Transverse colon (tissue), 4 donors: ENCODE data around the gene TBC1D16.

Experiments
- CTCF ChIP-seq, 5 experiments: fragments of 200-600 bp in 3 of 5; fragments of 450-650 bp in 2 of 5; sonication (generic) in 3 of 5; IDR thresholded peaks; 1 replicate in 2 of 5; 2 replicates in 3 of 5; pipeline ENCODE4 v1.5.1; 2016 to 2017; ENCODE audit warnings: antibody characterized with exemption in 5 of 5, inconsistent platforms in 3 of 5, mild to moderate bottlenecking in 2 of 5, moderate library complexity in 1 of 5
- POLR2AphosphoS5 ChIP-seq, 3 donors: sonication (generic); formaldehyde crosslinking; IDR thresholded peaks; one replicate each; pipeline ENCODE4 v1.6.1; 2016; ENCODE audit warnings: antibody characterized with exemption in 3 of 3

- TF ChIP-seq POLR2AphosphoS5 (IDR thresholded peaks at IDR 0.05) (no peak), CTCF (IDR thresholded peaks at IDR 0.05) (no peak)
Measured at GRCh38 chr17:79940459-79941087, 95.1 kb downstream of the TBC1D16 start.
